Subcutaneous abdominal adipose tissue (tissue), 5 donors: ENCODE results near the gene ATG5.
"Not testable (repeated sequence)": the region's sequence is repeated elsewhere in the genome, so short reads cannot be mapped to it uniquely, and the experiment has no call there.

Experiments used
- H3K27ac ChIP-seq: one replicate; pipeline ENCODE4 v1.7.0; 2013; ENCODE audit warnings: low read depth, mild to moderate bottlenecking, inconsistent platforms, low read length, moderate library complexity
- H3K27me3 ChIP-seq, 5 donors: one replicate each; pipeline ENCODE4 v1.7.0; 2013; ENCODE audit warnings: low read length in 5 of 5, inconsistent platforms in 1 of 5; ENCODE audit not compliant: control insufficient read depth in 5 of 5, insufficient read depth in 4 of 5
- H3K36me3 ChIP-seq, 5 donors: one replicate each; pipeline ENCODE4 v1.7.0; 2013; ENCODE audit warnings: low read length in 5 of 5; ENCODE audit not compliant: control insufficient read depth in 5 of 5, insufficient read depth in 5 of 5
- H3K4me1 ChIP-seq, 5 donors: one replicate each; pipeline ENCODE4 v1.7.0; 2013; ENCODE audit warnings: low read length in 5 of 5, mild to moderate bottlenecking in 3 of 5, moderate library complexity in 1 of 5; ENCODE audit not compliant: control insufficient read depth in 5 of 5, insufficient read depth in 5 of 5
- H3K4me3 ChIP-seq, 5 donors: one replicate each; pipeline ENCODE4 v1.7.0; 2013; ENCODE audit warnings: low read length in 5 of 5, low read depth in 1 of 5
- H3K9ac ChIP-seq, 5 donors: one replicate each; pipeline ENCODE4 v1.7.0; 2013; ENCODE audit warnings: low read length in 5 of 5, mild to moderate bottlenecking in 4 of 5, moderate library complexity in 3 of 5
- H3K9me3 ChIP-seq, 5 donors: one replicate each; pipeline ENCODE4 v1.7.0; 2013; ENCODE audit warnings: low read length in 5 of 5; ENCODE audit not compliant: control insufficient read depth in 5 of 5
- donor health status: healthy.
- donor health status: healthy.
- donor health status: healthy.
- donor health status: healthy.
- donor health status: healthy.

ATG5 gene

DNA sequence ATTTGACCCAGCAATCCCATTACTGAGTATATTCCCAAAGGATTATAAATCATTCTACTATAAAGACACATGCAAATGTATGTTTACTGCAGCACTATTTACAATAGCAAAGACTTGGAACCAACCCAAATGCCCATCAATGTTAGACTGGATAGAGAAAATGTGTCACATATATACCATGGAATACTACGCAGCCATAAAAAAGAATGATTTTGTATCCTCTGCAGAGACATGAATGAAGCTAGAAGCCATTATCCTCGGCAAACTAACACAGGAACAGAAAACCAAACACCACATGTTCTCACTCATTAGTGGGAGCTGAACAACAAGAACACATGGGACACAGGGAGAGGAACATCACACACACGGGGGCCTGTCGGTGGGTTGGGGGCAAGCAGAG lies 57.1 kb downstream of the ATG5 start:
- not testable (repeated sequence) for H3K4me3 ChIP-seq, H3K27me3 ChIP-seq, H3K9me3 ChIP-seq, H3K4me1 ChIP-seq, H3K36me3 ChIP-seq, H3K27ac ChIP-seq, H3K9ac ChIP-seq

DNA sequence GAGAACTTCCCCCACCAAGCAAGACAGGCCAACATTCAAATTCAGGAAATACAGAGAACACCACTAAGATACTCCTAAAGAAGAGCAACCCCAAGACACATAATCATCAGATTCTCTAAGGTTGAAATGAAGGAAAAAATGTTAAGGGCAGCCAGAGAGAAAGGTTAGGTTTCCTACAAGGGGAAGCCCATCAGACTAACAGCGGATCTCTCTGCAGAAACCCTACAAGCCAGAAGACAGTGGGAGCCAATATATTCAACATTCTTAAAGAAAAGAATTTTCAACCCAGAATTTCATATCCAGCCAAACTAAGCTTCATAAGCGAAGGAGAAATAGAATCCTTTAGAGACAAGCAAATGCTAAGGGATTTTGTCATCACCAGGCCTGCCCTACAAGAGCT lies 61.1 kb downstream of the ATG5 start:
- Histone ChIP-seq H3K4me1 (peaks cover 0 to 14% (median 11%) of the 10 kb centered on the region in 5 donors), H3K36me3 (peaks cover 0 to 11% (median 0%) of the 10 kb centered on the region in 5 donors)
- H3K9me3 ChIP-seq, H3K27ac ChIP-seq, H3K4me3 ChIP-seq, H3K9ac ChIP-seq, H3K27me3 ChIP-seq: not testable (repeated sequence)

- not testable (repeated sequence) for H3K9ac ChIP-seq, H3K27ac ChIP-seq, H3K9me3 ChIP-seq, H3K4me3 ChIP-seq, H3K27me3 ChIP-seq
- Histone ChIP-seq H3K4me1 (peaks cover 0 to 22% (median 16%) of the 10 kb centered on the region in 5 donors), H3K36me3 (peaks cover 0 to 11% (median 0%) of the 10 kb centered on the region in 5 donors)
Observed at GRCh38 chr6:106259748-106260147, 65.8 kb downstream of the ATG5 start.

GRCh38 chr6:106258726-106259125 lies 66.8 kb downstream of the ATG5 start:
- no peak overlapping the region for H3K27ac ChIP-seq
- H3K4me3 ChIP-seq, result no peak overlapping the region
- peaks cover 0 to 23% (median 16%) of the 10 kb centered on the region in 5 donors for H3K4me1 ChIP-seq
- peaks cover 0 to 11% (median 0%) of the 10 kb centered on the region in 5 donors for H3K36me3 ChIP-seq
- H3K27me3 ChIP-seq, result no peaks in the 10 kb centered on the region
- H3K9me3 ChIP-seq, result no peaks in the 10 kb centered on the region
- H3K9ac ChIP-seq, result no peak overlapping the region

DNA sequence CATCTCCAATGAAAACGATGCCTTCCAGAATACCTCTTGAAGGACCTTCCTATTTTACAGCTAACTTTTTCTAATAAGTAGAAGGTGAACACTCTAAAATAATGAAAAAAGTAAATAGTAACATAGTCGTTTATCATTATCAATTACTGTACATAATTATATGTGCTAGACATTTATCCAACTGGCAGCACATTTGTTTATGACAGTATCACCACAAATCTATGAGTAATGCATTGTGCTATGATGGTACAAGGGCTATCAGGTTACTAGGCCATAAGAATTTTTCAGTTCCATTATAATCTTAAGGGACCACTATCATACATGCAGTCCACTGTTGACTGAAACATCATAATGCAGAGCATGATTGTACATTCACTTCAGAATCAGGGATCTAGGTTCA lies 68.4 kb downstream of the ATG5 start:
- Histone ChIP-seq H3K27ac (no peak overlapping the region), H3K4me3 (no peak overlapping the region), H3K4me1 (peaks cover 0 to 22% (median 16%) of the 10 kb centered on the region in 5 donors), H3K27me3 (no peaks in the 10 kb centered on the region), H3K9ac (no peak overlapping the region), H3K9me3 (no peaks in the 10 kb centered on the region), H3K36me3 (no peaks in the 10 kb centered on the region)

DNA sequence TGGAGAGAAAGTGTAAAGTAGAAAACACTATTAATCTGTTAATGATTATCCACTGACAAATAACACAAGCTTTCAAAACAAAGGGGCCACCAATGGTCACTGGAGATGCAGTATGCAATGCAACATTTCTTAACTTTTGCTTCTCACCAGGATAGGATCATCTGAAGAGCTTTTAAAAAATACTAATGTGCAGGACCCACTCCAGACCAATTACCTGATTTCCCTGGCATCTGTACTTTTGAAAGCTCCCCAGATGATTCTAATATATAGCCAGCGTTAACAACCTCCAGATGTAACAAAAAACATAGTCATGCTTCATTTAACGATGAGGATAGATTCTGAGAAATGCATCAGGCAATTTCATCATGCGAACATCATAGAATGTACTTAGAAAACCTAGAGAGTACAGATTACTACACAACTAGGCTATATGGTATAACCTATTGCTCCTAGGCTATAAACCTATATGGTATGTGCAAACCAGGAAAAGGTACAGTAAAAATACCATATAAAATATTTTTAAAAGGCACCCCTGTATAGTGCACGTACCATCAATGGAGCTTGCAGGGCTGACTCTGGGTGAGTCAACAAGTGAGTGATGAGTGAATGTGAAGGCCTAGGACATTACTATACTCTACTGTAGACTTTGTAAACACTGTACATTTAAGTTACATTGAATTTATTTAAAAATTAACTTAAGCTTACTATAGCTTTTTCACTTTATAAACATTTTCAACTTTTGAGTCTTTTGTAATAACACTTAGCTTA lies 69.2 kb downstream of the ATG5 start:
- no peaks in the 10 kb centered on the region for H3K36me3 ChIP-seq
- peaks cover 0 to 14% (median 11%) of the 10 kb centered on the region in 5 donors for H3K4me1 ChIP-seq
- H3K4me3 ChIP-seq, result no peak overlapping the region
- H3K9me3 ChIP-seq, result no peaks in the 10 kb centered on the region
- no peaks in the 10 kb centered on the region for H3K27me3 ChIP-seq
- no peak overlapping the region for H3K27ac ChIP-seq
- no peak overlapping the region for H3K9ac ChIP-seq

DNA sequence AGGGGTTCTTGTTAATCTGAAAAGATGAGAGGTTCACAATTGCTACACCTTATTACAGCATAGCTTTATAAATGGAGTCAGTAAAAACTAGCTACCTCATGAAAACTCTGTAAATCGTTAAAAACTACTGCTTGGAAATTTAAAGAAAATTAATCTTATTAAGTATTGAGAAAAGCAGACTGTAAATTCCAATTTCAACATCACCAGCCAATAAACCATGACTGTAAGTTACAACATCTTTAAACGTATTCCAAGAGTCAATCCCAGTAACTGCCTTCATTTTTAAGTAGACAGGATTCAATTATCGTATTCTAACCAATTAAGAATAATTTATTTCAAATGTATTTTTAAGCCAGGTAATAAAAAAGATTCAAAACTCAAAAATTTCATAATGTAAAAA lies 70.3 kb downstream of the ATG5 start:
- Histone ChIP-seq H3K4me3 (no peak overlapping the region), H3K9me3 (no peaks in the 10 kb centered on the region), H3K36me3 (no peaks in the 10 kb centered on the region), H3K27me3 (no peaks in the 10 kb centered on the region), H3K9ac (no peak overlapping the region), H3K27ac (no peak overlapping the region), H3K4me1 (peaks cover 0 to 9% (median 7%) of the 10 kb centered on the region in 5 donors)

GRCh38 chr6:106254636-106255035 lies 70.9 kb downstream of the ATG5 start:
- no peaks in the 10 kb centered on the region for H3K27me3 ChIP-seq
- H3K9ac ChIP-seq, result no peak overlapping the region
- H3K36me3 ChIP-seq, result no peaks in the 10 kb centered on the region
- peaks cover 0 to 9% (median 7%) of the 10 kb centered on the region in 5 donors for H3K4me1 ChIP-seq
- no peaks in the 10 kb centered on the region for H3K9me3 ChIP-seq
- no peak overlapping the region for H3K27ac ChIP-seq
- no peak overlapping the region for H3K4me3 ChIP-seq

- Histone ChIP-seq H3K27ac (no peak overlapping the region), H3K9me3 (no peaks in the 10 kb centered on the region), H3K36me3 (no peaks in the 10 kb centered on the region), H3K27me3 (no peaks in the 10 kb centered on the region), H3K4me1 (peaks cover 0 to 9% (median 7%) of the 10 kb centered on the region in 5 donors), H3K4me3 (no peak overlapping the region), H3K9ac (no peak overlapping the region)
Observed at GRCh38 chr6:106253731-106254130, 71.8 kb downstream of the ATG5 start.

- Histone ChIP-seq H3K27me3 (no peaks in the 10 kb centered on the region), H3K36me3 (peaks cover 0 to 2% (median 0%) of the 10 kb centered on the region in 5 donors), H3K27ac (no peak overlapping the region), H3K4me3 (no peak overlapping the region), H3K4me1 (peaks cover 0 to 9% (median 7%) of the 10 kb centered on the region in 5 donors), H3K9me3 (no peaks in the 10 kb centered on the region), H3K9ac (no peak overlapping the region)
Observed at GRCh38 chr6:106253172-106253571, 72.4 kb downstream of the ATG5 start.
